Stimulated activated CD4-positive, alpha-beta T cell treated with anti-CD3 and anti-CD28 coated beads, Interleukin-1b, Interleukin-23, amount 100 ng/mL, for 4 hours (primary cell): ENCODE measurements around the gene IL25.
"Not testable (repeated sequence)": the region's sequence is repeated elsewhere in the genome, so short reads cannot be mapped to it uniquely, and the experiment has no call there.

ENCODE experiments used
- DNase-seq, 2 donors: peaks; one replicate each; pipeline ENCODE4 v3.0.0-alpha.2; 2020; ENCODE audit warnings: low read depth in 2 of 2

Gene IL25

GRCh38 chr14:23375527-23376251, 3.1 kb downstream of the IL25 start:
- DNase-seq, result no peak

- DNase-seq, result no peak
Measured at GRCh38 chr14:23376482-23377197, 4.0 kb downstream of the IL25 start, which contains the start of gene CMTM5. CMTM5 (plus strand) TSS chr14:23377046; CDS start chr14:23377252, 206 bp downstream.

GRCh38 chr14:23377198-23377550, 4.6 kb downstream of the IL25 start:
- no peak for DNase-seq

- DNase-seq, result no peak
Measured at GRCh38 chr14:23377573-23378563, 5.3 kb downstream of the IL25 start.

GRCh38 chr14:23378612-23379220, 6.1 kb downstream of the IL25 start:
- no peak for DNase-seq

GRCh38 chr14:23379366-23380196, 7.0 kb downstream of the IL25 start:
- DNase-seq, result peak; percentile 56 to 68

GRCh38 chr14:23380197-23380914, 7.7 kb downstream of the IL25 start:
- no peak for DNase-seq

GRCh38 chr14:23380976-23381375, 8.4 kb downstream of the IL25 start:
- DNase-seq, result no peak

GRCh38 chr14:23381871-23382270, 9.3 kb downstream of the IL25 start:
- DNase-seq, result no peak

- DNase-seq, result no peak
Measured at GRCh38 chr14:23382276-23382675, 9.7 kb downstream of the IL25 start.

- DNase-seq, result no peak
Measured at GRCh38 chr14:23382731-23383440, 10.3 kb downstream of the IL25 start.

GRCh38 chr14:23384364-23385080, 11.9 kb downstream of the IL25 start:
- DNase-seq, result no peak

GRCh38 chr14:23385244-23385641, 12.6 kb downstream of the IL25 start:
- DNase-seq, result no peak

- DNase-seq, result no peak
Measured at GRCh38 chr14:23385642-23386265, 13.1 kb downstream of the IL25 start.

GRCh38 chr14:23386266-23386657, 13.7 kb downstream of the IL25 start:
- not testable (repeated sequence) for DNase-seq

GRCh38 chr14:23386999-23387398, 14.4 kb downstream of the IL25 start:
- no peak for DNase-seq

- DNase-seq, result no peak
Measured at GRCh38 chr14:23387916-23388882, 15.6 kb downstream of the IL25 start.
